Colonic mucosa (tissue), 4 donors: ENCODE results near the gene KCNT2. TPM values are rescaled to one million over a fixed set of nuclear protein-coding genes. Genes with fewer than 3 reads are reported as not detected.

Experiments used
- DNase-seq: peaks from one replicate; pipeline ENCODE4 v3.0.0-alpha.2; 2020
- H3K27ac ChIP-seq: fragments of 200-600 bp; one replicate; pipeline ENCODE4 v1.8.0; 2021
- H3K27me3 ChIP-seq: fragments of 200-600 bp; one replicate; pipeline ENCODE4 v1.8.0; 2021
- H3K36me3 ChIP-seq: fragments of 200-600 bp; one replicate; pipeline ENCODE4 v1.8.0; 2021
- H3K4me1 ChIP-seq: fragments of 200-600 bp; one replicate; pipeline ENCODE4 v1.8.0; 2021; ENCODE audit warnings: mild to moderate bottlenecking
- H3K4me3 ChIP-seq: fragments of 200-600 bp; one replicate; pipeline ENCODE4 v1.8.0; 2021
- H3K9ac ChIP-seq, 2 donors: one replicate each; pipeline ENCODE4 v1.7.0; 2013; ENCODE audit warnings: control low read depth in 2 of 2, low read depth in 2 of 2, low read length in 2 of 2
- H3K9me3 ChIP-seq: fragments of 200-600 bp; one replicate; pipeline ENCODE4 v1.8.0; 2021
- CTCF ChIP-seq: fragments of 200-600 bp; IDR thresholded peaks from one replicate; pipeline ENCODE4 v1.8.0; 2022; ENCODE audit warnings: antibody characterized with exemption, mild to moderate bottlenecking
- intact Hi-C: fragments of 100-400 bp; cut with DNase I; formaldehyde crosslinking; loops from one replicate; pipeline ENCODE4 v1.14.1; 2022
- total RNA-seq, 2 donors: library from RNA; stranded (reverse); fragmentation: NEBNext Ultra II Directional in 1 of 2; extraction: Animal tissue kit (Norgen Biotek cat#: 25700) in 1 of 2; gene quantifications; one replicate each; pipeline ENCODE4 v1.2.1, GENCODE V29; 2021
- donor health status: healthy.
- donor health status: DM: no; HTN: no; CAD: no.
- donor health status: DM: no; HTN: no; CAD: no.

The KCNT2 gene
- total RNA-seq, 2 donors from 2014 or later = 0.56 to 0.82 TPM

- no peak for TF ChIP-seq CTCF
- H3K4me3 ChIP-seq = no peak overlapping the region
- no peak overlapping the region for H3K27ac ChIP-seq
- intact Hi-C loops = no loop called here
- H3K9me3 ChIP-seq = no peaks in the 10 kb centered on the region
- no peak for DNase-seq
- no peaks in the 10 kb centered on the region for H3K27me3 ChIP-seq
- no peak overlapping the region for H3K9ac ChIP-seq
- H3K4me1 ChIP-seq = no peaks in the 10 kb centered on the region
- no peaks in the 10 kb centered on the region for H3K36me3 ChIP-seq
Observed at GRCh38 chr1:196550731-196551130, 57.5 kb downstream of the KCNT2 start.

- DNase-seq = no peak
- intact Hi-C loops = no loop called here
- Histone ChIP-seq H3K9me3 (no peaks in the 10 kb centered on the region), H3K4me3 (no peak overlapping the region), H3K27ac (no peak overlapping the region), H3K36me3 (no peaks in the 10 kb centered on the region), H3K9ac (no peak overlapping the region), H3K27me3 (no peaks in the 10 kb centered on the region), H3K4me1 (no peaks in the 10 kb centered on the region)
- TF ChIP-seq CTCF = no peak
Observed at GRCh38 chr1:196546272-196547111, 61.7 kb downstream of the KCNT2 start.

- no peak overlapping the region for H3K4me3 ChIP-seq
- no peaks in the 10 kb centered on the region for H3K27me3 ChIP-seq
- no peak overlapping the region for H3K9ac ChIP-seq
- intact Hi-C loops = no loop called here
- no peaks in the 10 kb centered on the region for H3K36me3 ChIP-seq
- no peaks in the 10 kb centered on the region for H3K4me1 ChIP-seq
- no peak for DNase-seq
- no peaks in the 10 kb centered on the region for H3K9me3 ChIP-seq
- no peak overlapping the region for H3K27ac ChIP-seq
- no peak for TF ChIP-seq CTCF
Observed at GRCh38 chr1:196545222-196545621, 63.0 kb downstream of the KCNT2 start.

GRCh38 chr1:196544617-196545016, 63.6 kb downstream of the KCNT2 start:
- intact Hi-C loops = no loop called here
- H3K27ac ChIP-seq = no peak overlapping the region
- TF ChIP-seq CTCF = no peak

GRCh38 chr1:196543833-196544232, 64.4 kb downstream of the KCNT2 start:
- H3K9ac ChIP-seq = no peak overlapping the region
- DNase-seq = no peak
- H3K4me3 ChIP-seq = no peak overlapping the region
- H3K9me3 ChIP-seq = no peaks in the 10 kb centered on the region
- TF ChIP-seq CTCF = no peak
- H3K36me3 ChIP-seq = no peaks in the 10 kb centered on the region
- intact Hi-C loops = no loop called here
- no peak overlapping the region for H3K27ac ChIP-seq
- no peaks in the 10 kb centered on the region for H3K4me1 ChIP-seq
- no peaks in the 10 kb centered on the region for H3K27me3 ChIP-seq

More at GRCh38 chr1:196544617-196545016, 63.6 kb downstream of the KCNT2 start:
- H3K9ac ChIP-seq = no peak overlapping the region
- no peaks in the 10 kb centered on the region for H3K36me3 ChIP-seq
- DNase-seq = no peak
- H3K27me3 ChIP-seq = no peaks in the 10 kb centered on the region
- H3K4me3 ChIP-seq = no peak overlapping the region
- no peaks in the 10 kb centered on the region for H3K9me3 ChIP-seq
- no peaks in the 10 kb centered on the region for H3K4me1 ChIP-seq
